Testis (tissue), 2 donors: Measurements from ENCODE around the gene CLIC3.

Source experiments
- POLR2A ChIP-seq: fragments of 450-650 bp; IDR thresholded peaks from one replicate; pipeline ENCODE4 v1.6.1; 2017; ENCODE audit warnings: antibody characterized with exemption, mild to moderate bottlenecking, moderate library complexity
- TF ChIP-seq, protein P1 (sequence below), 3 experiments: fragments of 450-650 bp in 2 of 3; fragments of 200-600 bp in 1 of 3; sonication (generic) in 1 of 3; IDR thresholded peaks; one replicate each; pipeline ENCODE4 v1.5.1; 2016 to 2019; ENCODE audit warnings: antibody characterized with exemption in 3 of 3, mild to moderate bottlenecking in 2 of 3, moderate library complexity in 1 of 3

DNA sequence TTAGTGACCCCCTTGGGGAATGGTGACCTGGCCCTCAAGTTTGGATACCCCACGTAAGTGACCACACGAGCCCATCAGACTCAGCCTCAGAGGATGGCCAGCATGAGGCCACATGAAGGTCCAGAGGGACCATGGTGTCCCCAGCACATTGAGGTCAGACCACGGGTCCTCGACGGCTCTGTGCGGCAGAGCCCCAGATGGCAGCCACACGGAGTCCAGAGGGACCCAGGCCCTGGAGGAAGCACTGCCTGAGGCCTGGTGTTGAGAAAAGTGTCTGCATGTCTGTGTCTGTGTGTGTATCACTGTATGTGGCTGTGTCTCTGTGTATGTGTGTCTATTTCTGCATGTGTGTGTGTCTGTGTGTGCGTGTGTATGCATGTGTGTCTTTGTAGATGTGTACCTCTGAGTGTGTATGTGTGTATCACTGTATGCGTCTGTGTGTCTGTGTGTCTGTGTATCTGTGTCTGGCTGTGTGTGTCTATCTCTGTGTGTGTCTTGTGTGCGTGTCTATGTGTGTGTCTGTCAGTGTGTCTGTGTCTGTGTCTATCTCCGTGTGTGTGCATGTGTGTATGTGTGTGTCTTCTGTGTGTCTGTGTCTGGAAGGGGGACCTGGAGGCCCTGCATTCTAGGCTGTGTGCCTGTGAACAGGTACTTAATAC, 12.6 kb downstream of the CLIC3 start:
- no peak for TF ChIP-seq POLR2A
- TF ChIP-seq, protein P1, sequence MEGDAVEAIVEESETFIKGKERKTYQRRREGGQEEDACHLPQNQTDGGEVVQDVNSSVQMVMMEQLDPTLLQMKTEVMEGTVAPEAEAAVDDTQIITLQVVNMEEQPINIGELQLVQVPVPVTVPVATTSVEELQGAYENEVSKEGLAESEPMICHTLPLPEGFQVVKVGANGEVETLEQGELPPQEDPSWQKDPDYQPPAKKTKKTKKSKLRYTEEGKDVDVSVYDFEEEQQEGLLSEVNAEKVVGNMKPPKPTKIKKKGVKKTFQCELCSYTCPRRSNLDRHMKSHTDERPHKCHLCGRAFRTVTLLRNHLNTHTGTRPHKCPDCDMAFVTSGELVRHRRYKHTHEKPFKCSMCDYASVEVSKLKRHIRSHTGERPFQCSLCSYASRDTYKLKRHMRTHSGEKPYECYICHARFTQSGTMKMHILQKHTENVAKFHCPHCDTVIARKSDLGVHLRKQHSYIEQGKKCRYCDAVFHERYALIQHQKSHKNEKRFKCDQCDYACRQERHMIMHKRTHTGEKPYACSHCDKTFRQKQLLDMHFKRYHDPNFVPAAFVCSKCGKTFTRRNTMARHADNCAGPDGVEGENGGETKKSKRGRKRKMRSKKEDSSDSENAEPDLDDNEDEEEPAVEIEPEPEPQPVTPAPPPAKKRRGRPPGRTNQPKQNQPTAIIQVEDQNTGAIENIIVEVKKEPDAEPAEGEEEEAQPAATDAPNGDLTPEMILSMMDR (IDR thresholded peaks at IDR 0.05), result no peak
